Left ventricle myocardium inferior (tissue), 1 donor: ENCODE measurements around the gene RFX6. TPM values are rescaled to one million over a fixed set of nuclear protein-coding genes. Genes with fewer than 3 reads are reported as not detected.

ENCODE experiments used
- DNase-seq: peaks from one replicate; pipeline ENCODE4 v3.0.0-alpha.2; 2020
- H3K27ac ChIP-seq: fragments of 200-600 bp; replicated peaks from 2 replicates; pipeline ENCODE4 v1.8.0; 2021
- H3K27me3 ChIP-seq: fragments of 200-600 bp; 2 replicates; pipeline ENCODE4 v1.8.0; 2021; ENCODE audit warnings: low read depth
- H3K36me3 ChIP-seq: fragments of 200-600 bp; 2 replicates; pipeline ENCODE4 v1.8.0; 2021
- H3K4me1 ChIP-seq: fragments of 200-600 bp; 2 replicates; pipeline ENCODE4 v1.8.0; 2021
- H3K4me3 ChIP-seq: fragments of 200-600 bp; 2 replicates; pipeline ENCODE4 v1.8.0; 2021; ENCODE audit warnings: mild to moderate bottlenecking, moderate library complexity
- H3K9me3 ChIP-seq: fragments of 200-600 bp; replicated peaks from 2 replicates; pipeline ENCODE4 v1.8.0; 2021
- CTCF ChIP-seq: fragments of 200-600 bp; IDR thresholded peaks from 2 replicates; pipeline ENCODE4 v1.8.0; 2021; ENCODE audit warnings: antibody characterized with exemption, mild to moderate bottlenecking, borderline replicate concordance
- intact Hi-C: fragments of 100-400 bp; cut with micrococcal nuclease; formaldehyde crosslinking; loops from one replicate; pipeline ENCODE4 v1.11.0; 2022
- total RNA-seq: library from RNA; stranded (reverse); fragmentation: NEBNext Ultra II Directional; extraction: Animal tissue kit (Norgen Biotek cat#: 25700); gene quantifications from one replicate; pipeline ENCODE4 v1.2.1, GENCODE V29; 2021
- donor health status: DM: no; HTN: yes; CAD: no; lungs with severe emphysema.

RFX6 gene
- total RNA-seq, 1 donor from 2014 or later: not detected

- no peak overlapping the region for H3K4me3 ChIP-seq
- H3K9me3 ChIP-seq: no peaks in the 10 kb centered on the region
- H3K27ac ChIP-seq: no peak overlapping the region
- no peaks in the 10 kb centered on the region for H3K36me3 ChIP-seq
- intact Hi-C loops: no loop called here
- H3K27me3 ChIP-seq: peaks cover 3% of the 10 kb centered on the region
- TF ChIP-seq CTCF: no peak
- DNase-seq: no peak
- H3K4me1 ChIP-seq: no peaks in the 10 kb centered on the region
Observed at GRCh38 chr6:116884530-116884929, 7.5 kb downstream of the RFX6 start.

DNA sequence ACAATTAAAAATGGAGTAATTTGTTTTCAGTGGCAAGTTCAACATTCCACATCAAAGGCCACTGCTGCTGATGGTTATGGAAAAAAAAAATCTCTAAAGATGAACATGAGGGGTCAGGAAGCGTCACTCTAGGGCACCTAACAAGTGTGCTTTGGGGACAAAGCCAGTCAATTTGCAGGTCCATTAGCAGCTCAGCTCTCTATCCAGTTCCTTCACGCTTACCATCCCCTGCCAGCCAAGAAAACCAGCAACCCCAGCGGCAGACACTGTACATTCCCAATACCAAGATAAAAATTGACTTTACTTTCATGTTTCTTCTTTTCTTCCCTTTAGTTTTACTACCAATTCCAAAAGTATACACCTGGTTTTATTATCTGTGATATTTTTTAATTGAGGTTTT lies 10.1 kb downstream of the RFX6 start:
- no peak for TF ChIP-seq CTCF
- intact Hi-C loops: no loop called here
- no peak overlapping the region for H3K27ac ChIP-seq
- no peaks in the 10 kb centered on the region for H3K9me3 ChIP-seq
- H3K27me3 ChIP-seq: peaks cover 5% of the 10 kb centered on the region
- no peaks in the 10 kb centered on the region for H3K36me3 ChIP-seq
- no peaks in the 10 kb centered on the region for H3K4me1 ChIP-seq
- H3K4me3 ChIP-seq: no peak overlapping the region
- no peak for DNase-seq

DNA sequence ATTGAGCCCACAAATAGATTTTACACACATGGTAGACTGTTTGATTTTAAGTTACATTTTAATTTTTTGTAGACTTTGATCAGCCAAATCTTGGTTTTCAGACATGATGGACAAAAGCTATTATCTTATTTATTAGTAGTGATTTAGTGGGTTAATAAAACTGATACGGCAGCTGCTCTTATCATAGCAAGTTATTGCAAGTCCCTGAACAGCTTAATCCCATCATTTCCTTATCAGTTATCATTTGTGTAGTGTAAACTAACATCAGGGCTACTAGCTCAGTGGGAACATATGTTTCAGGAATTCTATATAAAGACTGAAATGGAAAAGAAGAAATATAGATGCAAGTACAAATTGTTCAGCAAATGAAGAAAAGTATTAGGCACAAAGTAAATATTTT lies 10.9 kb downstream of the RFX6 start:
- Histone ChIP-seq H3K27ac (no peak overlapping the region), H3K36me3 (no peaks in the 10 kb centered on the region), H3K4me1 (no peaks in the 10 kb centered on the region), H3K9me3 (no peaks in the 10 kb centered on the region), H3K4me3 (no peak overlapping the region), H3K27me3 (peaks cover 5% of the 10 kb centered on the region)
- intact Hi-C loops: no loop called here
- no peak for TF ChIP-seq CTCF
- DNase-seq: no peak

DNA sequence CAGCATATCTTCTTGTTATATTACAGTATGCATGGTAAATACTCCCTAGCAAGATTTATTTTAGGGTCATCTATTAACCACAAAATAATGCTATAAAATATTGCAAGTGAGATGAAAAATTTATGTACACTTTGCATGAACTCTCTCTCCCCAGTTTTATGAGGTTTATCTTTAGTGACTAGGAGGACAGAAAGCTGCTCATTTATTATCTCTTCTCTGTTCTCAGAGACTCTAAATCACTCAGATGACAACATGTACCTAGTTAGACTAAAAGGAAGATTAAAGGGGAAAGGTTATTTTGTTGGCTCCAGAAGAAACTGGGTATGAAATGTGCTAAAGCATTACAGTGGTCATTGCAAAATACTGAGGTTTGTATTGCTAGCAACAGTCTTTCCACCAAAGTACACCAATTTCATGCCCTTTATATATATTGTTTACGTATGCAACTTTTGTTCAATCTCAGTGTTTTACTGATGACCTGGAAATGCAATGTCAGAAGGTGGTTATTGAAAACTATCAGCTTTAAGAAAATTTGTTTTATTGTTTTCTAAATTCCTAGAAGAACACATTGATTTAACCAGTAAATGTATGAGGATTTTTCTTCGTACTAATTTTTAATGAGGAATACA lies 11.8 kb downstream of the RFX6 start:
- no peak overlapping the region for H3K4me3 ChIP-seq
- no peak for DNase-seq
- no peaks in the 10 kb centered on the region for H3K4me1 ChIP-seq
- peaks cover 5% of the 10 kb centered on the region for H3K27me3 ChIP-seq
- H3K36me3 ChIP-seq: no peaks in the 10 kb centered on the region
- TF ChIP-seq CTCF: no peak
- intact Hi-C loops: no loop called here
- H3K9me3 ChIP-seq: no peaks in the 10 kb centered on the region
- no peak overlapping the region for H3K27ac ChIP-seq

DNA sequence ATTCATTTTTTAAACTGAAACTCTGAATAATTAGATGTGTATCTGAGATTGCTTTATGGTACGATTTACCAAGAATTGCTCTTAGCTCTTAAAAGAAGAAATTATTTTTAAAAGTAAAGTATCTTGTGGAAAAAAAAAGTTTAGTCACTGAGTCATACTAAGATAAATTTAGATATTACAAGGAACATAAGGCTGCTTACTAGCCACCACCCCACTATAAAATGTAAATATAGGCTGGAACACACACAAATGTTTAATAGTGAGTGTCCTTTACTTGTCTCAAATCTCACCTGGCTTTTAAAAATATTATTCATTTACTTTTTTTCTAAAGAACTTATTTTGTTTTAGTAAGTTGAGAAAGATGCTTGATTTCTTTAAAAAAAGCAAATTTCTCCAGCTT lies 17.6 kb downstream of the RFX6 start:
- H3K27me3 ChIP-seq: peaks cover under 1% of the 10 kb centered on the region
- H3K27ac ChIP-seq: no peak overlapping the region
- no peaks in the 10 kb centered on the region for H3K9me3 ChIP-seq
- no peak for TF ChIP-seq CTCF
- H3K4me3 ChIP-seq: no peak overlapping the region
- intact Hi-C loops: no loop called here
- no peaks in the 10 kb centered on the region for H3K36me3 ChIP-seq
- no peaks in the 10 kb centered on the region for H3K4me1 ChIP-seq
- no peak for DNase-seq
